Measurements from ENCODE around the gene OLFML2B.

OLFML2B gene

DNA sequence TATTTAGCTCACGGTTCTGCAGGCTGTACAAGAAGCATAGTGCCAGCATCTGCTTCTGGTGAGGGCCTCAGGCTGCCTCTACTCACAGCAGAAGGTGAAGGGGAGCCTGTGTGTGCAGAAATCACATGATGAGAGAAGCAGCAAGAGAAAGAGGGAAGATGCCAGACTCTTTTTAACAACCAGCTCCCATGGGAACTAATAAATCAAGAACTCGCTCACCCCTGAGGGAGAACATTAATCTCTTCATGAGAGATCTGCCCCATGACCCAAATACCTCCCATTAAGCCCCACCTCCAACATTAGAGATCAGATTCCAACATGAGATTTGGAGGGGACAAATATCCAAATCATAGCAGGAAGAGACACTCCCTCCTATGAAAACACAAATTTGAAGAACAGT lies 74.1 kb downstream of the OLFML2B start:
- Histone ChIP-seq H3K36me3 (ENCODE audit: control insufficient read depth in 2 of 2, insufficient read depth in 1 of 2, low read length in 2 of 2) (no peaks in the 10 kb centered on the region), H3K9me3 (ENCODE audit: control insufficient read depth, insufficient read depth, low read depth, low read length) (no peaks in the 10 kb centered on the region), H3K4me3 (ENCODE audit: low read depth, low read length) (no peak overlapping the region), H3K4me1 (ENCODE audit: control insufficient read depth, insufficient read depth, low read length) (peaks cover 5% of the 10 kb centered on the region; the same call in 1 of the 2 replicates), H3K27ac (ENCODE audit: extremely low read depth, low read depth, low read length) (no peak overlapping the region)
- ChIA-PET CTCF (no interaction called here), POLR2A (no interaction called here)
- TF ChIP-seq, protein P1, sequence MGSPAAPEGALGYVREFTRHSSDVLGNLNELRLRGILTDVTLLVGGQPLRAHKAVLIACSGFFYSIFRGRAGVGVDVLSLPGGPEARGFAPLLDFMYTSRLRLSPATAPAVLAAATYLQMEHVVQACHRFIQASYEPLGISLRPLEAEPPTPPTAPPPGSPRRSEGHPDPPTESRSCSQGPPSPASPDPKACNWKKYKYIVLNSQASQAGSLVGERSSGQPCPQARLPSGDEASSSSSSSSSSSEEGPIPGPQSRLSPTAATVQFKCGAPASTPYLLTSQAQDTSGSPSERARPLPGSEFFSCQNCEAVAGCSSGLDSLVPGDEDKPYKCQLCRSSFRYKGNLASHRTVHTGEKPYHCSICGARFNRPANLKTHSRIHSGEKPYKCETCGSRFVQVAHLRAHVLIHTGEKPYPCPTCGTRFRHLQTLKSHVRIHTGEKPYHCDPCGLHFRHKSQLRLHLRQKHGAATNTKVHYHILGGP (tag by site-specific recombination; IDR thresholded peaks at IDR 0.05), result no peak
- TF ChIP-seq, protein P2, sequence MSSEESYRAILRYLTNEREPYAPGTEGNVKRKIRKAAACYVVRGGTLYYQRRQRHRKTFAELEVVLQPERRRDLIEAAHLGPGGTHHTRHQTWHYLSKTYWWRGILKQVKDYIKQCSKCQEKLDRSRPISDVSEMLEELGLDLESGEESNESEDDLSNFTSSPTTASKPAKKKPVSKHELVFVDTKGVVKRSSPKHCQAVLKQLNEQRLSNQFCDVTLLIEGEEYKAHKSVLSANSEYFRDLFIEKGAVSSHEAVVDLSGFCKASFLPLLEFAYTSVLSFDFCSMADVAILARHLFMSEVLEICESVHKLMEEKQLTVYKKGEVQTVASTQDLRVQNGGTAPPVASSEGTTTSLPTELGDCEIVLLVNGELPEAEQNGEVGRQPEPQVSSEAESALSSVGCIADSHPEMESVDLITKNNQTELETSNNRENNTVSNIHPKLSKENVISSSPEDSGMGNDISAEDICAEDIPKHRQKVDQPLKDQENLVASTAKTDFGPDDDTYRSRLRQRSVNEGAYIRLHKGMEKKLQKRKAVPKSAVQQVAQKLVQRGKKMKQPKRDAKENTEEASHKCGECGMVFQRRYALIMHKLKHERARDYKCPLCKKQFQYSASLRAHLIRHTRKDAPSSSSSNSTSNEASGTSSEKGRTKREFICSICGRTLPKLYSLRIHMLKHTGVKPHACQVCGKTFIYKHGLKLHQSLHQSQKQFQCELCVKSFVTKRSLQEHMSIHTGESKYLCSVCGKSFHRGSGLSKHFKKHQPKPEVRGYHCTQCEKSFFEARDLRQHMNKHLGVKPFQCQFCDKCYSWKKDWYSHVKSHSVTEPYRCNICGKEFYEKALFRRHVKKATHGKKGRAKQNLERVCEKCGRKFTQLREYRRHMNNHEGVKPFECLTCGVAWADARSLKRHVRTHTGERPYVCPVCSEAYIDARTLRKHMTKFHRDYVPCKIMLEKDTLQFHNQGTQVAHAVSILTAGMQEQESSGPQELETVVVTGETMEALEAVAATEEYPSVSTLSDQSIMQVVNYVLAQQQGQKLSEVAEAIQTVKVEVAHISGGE (tag by site-specific recombination; conservative IDR thresholded peaks at IDR 0.05; ENCODE audit: low read depth), result no peak
- TF ChIP-seq ZNF341 (tag by site-specific recombination; IDR thresholded peaks at IDR 0.05; ENCODE audit: low read depth), result no peak
- TF ChIP-seq ZNF423 (tag by site-specific recombination; IDR thresholded peaks at IDR 0.05), result peak; percentile 60; the same call in 1 of the 2 replicates
- TF ChIP-seq ZNF48 (tag by site-specific recombination; IDR thresholded peaks at IDR 0.05), result no peak
- TF ChIP-seq, protein P3, sequence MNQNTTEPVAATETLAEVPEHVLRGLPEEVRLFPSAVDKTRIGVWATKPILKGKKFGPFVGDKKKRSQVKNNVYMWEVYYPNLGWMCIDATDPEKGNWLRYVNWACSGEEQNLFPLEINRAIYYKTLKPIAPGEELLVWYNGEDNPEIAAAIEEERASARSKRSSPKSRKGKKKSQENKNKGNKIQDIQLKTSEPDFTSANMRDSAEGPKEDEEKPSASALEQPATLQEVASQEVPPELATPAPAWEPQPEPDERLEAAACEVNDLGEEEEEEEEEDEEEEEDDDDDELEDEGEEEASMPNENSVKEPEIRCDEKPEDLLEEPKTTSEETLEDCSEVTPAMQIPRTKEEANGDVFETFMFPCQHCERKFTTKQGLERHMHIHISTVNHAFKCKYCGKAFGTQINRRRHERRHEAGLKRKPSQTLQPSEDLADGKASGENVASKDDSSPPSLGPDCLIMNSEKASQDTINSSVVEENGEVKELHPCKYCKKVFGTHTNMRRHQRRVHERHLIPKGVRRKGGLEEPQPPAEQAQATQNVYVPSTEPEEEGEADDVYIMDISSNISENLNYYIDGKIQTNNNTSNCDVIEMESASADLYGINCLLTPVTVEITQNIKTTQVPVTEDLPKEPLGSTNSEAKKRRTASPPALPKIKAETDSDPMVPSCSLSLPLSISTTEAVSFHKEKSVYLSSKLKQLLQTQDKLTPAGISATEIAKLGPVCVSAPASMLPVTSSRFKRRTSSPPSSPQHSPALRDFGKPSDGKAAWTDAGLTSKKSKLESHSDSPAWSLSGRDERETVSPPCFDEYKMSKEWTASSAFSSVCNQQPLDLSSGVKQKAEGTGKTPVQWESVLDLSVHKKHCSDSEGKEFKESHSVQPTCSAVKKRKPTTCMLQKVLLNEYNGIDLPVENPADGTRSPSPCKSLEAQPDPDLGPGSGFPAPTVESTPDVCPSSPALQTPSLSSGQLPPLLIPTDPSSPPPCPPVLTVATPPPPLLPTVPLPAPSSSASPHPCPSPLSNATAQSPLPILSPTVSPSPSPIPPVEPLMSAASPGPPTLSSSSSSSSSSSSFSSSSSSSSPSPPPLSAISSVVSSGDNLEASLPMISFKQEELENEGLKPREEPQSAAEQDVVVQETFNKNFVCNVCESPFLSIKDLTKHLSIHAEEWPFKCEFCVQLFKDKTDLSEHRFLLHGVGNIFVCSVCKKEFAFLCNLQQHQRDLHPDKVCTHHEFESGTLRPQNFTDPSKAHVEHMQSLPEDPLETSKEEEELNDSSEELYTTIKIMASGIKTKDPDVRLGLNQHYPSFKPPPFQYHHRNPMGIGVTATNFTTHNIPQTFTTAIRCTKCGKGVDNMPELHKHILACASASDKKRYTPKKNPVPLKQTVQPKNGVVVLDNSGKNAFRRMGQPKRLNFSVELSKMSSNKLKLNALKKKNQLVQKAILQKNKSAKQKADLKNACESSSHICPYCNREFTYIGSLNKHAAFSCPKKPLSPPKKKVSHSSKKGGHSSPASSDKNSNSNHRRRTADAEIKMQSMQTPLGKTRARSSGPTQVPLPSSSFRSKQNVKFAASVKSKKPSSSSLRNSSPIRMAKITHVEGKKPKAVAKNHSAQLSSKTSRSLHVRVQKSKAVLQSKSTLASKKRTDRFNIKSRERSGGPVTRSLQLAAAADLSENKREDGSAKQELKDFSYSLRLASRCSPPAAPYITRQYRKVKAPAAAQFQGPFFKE (tag by site-specific recombination; IDR thresholded peaks at IDR 0.05; ENCODE audit: borderline replicate concordance), result no peak
- peak; percentile 29; the same call in 1 of the 2 replicates for TF ChIP-seq WT1 (tag by site-specific recombination; IDR thresholded peaks at IDR 0.05)
- TF ChIP-seq MEIS1 (CRISPR knock-in tag; IDR thresholded peaks at IDR 0.05; ENCODE audit: borderline replicate concordance), result no peak
- no peak for TF ChIP-seq PRDM1 (tag by site-specific recombination; IDR thresholded peaks at IDR 0.05)
- no peak for TF ChIP-seq KLF10 (tag by site-specific recombination; IDR thresholded peaks at IDR 0.05)
- TF ChIP-seq, protein P4, sequence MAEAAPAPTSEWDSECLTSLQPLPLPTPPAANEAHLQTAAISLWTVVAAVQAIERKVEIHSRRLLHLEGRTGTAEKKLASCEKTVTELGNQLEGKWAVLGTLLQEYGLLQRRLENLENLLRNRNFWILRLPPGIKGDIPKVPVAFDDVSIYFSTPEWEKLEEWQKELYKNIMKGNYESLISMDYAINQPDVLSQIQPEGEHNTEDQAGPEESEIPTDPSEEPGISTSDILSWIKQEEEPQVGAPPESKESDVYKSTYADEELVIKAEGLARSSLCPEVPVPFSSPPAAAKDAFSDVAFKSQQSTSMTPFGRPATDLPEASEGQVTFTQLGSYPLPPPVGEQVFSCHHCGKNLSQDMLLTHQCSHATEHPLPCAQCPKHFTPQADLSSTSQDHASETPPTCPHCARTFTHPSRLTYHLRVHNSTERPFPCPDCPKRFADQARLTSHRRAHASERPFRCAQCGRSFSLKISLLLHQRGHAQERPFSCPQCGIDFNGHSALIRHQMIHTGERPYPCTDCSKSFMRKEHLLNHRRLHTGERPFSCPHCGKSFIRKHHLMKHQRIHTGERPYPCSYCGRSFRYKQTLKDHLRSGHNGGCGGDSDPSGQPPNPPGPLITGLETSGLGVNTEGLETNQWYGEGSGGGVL (tag by site-specific recombination; IDR thresholded peaks at IDR 0.05), result no peak
- peak; percentile 62 for TF ChIP-seq GLIS1 (tag by site-specific recombination; IDR thresholded peaks at IDR 0.05)

DNA sequence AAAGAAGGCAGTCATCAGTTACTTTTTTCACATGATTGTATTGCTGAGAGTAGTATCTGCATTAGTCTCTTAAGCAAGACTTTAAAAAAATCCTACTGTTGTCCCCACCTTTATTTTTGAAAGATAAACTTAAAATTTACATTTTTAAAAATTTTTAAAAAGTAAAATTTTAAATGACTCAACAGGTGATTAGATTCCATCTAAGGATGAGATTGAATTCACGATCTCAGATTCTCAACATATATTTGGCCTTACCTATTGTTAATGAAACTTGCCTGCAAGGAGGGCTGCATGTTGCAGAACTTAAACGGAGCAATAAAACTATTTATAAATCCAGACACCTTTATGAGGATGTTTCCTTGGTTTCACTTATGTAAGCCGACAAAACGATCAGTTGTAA lies 75.2 kb downstream of the OLFML2B start:
- POLR2A ChIA-PET, result no interaction called here
- Histone ChIP-seq H3K4me1 (ENCODE audit: control insufficient read depth, insufficient read depth, low read length) (peaks cover 5% of the 10 kb centered on the region; the same call in 1 of the 2 replicates), H3K4me3 (ENCODE audit: low read depth, low read length) (no peak overlapping the region), H3K27ac (ENCODE audit: extremely low read depth, low read depth, low read length) (no peak overlapping the region), H3K9me3 (ENCODE audit: control insufficient read depth, insufficient read depth, low read depth, low read length) (no peaks in the 10 kb centered on the region), H3K36me3 (ENCODE audit: control insufficient read depth in 2 of 2, insufficient read depth in 1 of 2, low read length in 2 of 2) (no peaks in the 10 kb centered on the region)
- CTCF ChIA-PET, result interaction anchor here (0.7 kb wide), 1 partner anchor 18 kb away, joined by 3 read pairs; no protein-coding TSS in a partner anchor
- TF ChIP-seq ZNF701 (tag by site-specific recombination; IDR thresholded peaks at IDR 0.05) (no peak), ZIC2 (tag by site-specific recombination; IDR thresholded peaks at IDR 0.05) (no peak), HOXC10 (CRISPR knock-in tag; IDR thresholded peaks at IDR 0.05) (no peak), ZSCAN16 (tag by site-specific recombination; IDR thresholded peaks at IDR 0.05) (no peak), BCL11A (tag by site-specific recombination; IDR thresholded peaks at IDR 0.05; ENCODE audit: low read depth) (no peak), GLIS1 (tag by site-specific recombination; IDR thresholded peaks at IDR 0.05) (no peak), ZNF350 (tag by site-specific recombination; IDR thresholded peaks at IDR 0.05) (no peak), ZNF544 (tag by site-specific recombination; IDR thresholded peaks at IDR 0.05) (no peak), ZNF561 (tag by site-specific recombination; IDR thresholded peaks at IDR 0.05; ENCODE audit: borderline replicate concordance) (no peak), SALL2 (tag by site-specific recombination; IDR thresholded peaks at IDR 0.05; ENCODE audit: borderline replicate concordance) (no peak)
- TF ChIP-seq, protein P4 (tag by site-specific recombination; IDR thresholded peaks at IDR 0.05), result no peak

Data from HEK293 (cell line).